WTC11 (cell line): ENCODE data around the gene ADAM12.

Experiments
- ATF3 ChIP-seq: sonication (generic); formaldehyde crosslinking; conservative IDR thresholded peaks from 2 replicates; pipeline ENCODE4 v1.8.1; 2022; ENCODE audit warnings: mild to moderate bottlenecking, missing genetic modification reagents
- CDX4 ChIP-seq: fragments of 250-450 bp; sonication (Bioruptor Pico); IDR thresholded peaks from 2 replicates; pipeline ENCODE4 v1.9.0; 2021; ENCODE audit warnings: moderate library complexity, mild to moderate bottlenecking, inconsistent platforms, borderline replicate concordance
- CREM ChIP-seq: sonication (generic); formaldehyde crosslinking; IDR thresholded peaks from 2 replicates; pipeline ENCODE4 v1.8.1; 2022; ENCODE audit warnings: mild to moderate bottlenecking, missing genetic modification reagents, moderate library complexity
- CTCF ChIP-seq: fragments of 200-600 bp; IDR thresholded peaks from 2 replicates; pipeline ENCODE4 v1.8.0; 2022; ENCODE audit warnings: antibody characterized with exemption
- FOXP1 ChIP-seq: sonication (generic); formaldehyde crosslinking; IDR thresholded peaks from 2 replicates; pipeline ENCODE4 v1.8.0; 2022; ENCODE audit warnings: missing genetic modification reagents, mild to moderate bottlenecking, moderate library complexity, borderline replicate concordance
- MAX ChIP-seq: sonication (generic); formaldehyde crosslinking; IDR thresholded peaks from 2 replicates; pipeline ENCODE4 v1.8.0; 2022; ENCODE audit warnings: mild to moderate bottlenecking, missing genetic modification reagents
- TEAD4 ChIP-seq: sonication (generic); formaldehyde crosslinking; IDR thresholded peaks from 2 replicates; pipeline ENCODE4 v1.8.0; 2022; ENCODE audit warnings: mild to moderate bottlenecking, missing genetic modification reagents
- TP53 ChIP-seq: sonication (generic); formaldehyde crosslinking; IDR thresholded peaks from 2 replicates; pipeline ENCODE4 v1.8.1; 2023; ENCODE audit warnings: mild to moderate bottlenecking, missing genetic modification reagents
- USF2 ChIP-seq: sonication (generic); formaldehyde crosslinking; IDR thresholded peaks from 2 replicates; pipeline ENCODE4 v1.8.1; 2023; ENCODE audit warnings: mild to moderate bottlenecking, missing genetic modification reagents, moderate library complexity

GRCh38 chr10:126041804-126042231 is 346.5 kb downstream of the ADAM12 start:
- no peak for TF ChIP-seq CTCF
- no peak for TF ChIP-seq TP53 (CRISPR knock-in tag)
- no peak for TF ChIP-seq CDX4 (CRISPR knock-in tag)
- no peak for TF ChIP-seq TEAD4 (CRISPR knock-in tag)
- no peak for TF ChIP-seq MAX (CRISPR knock-in tag)
- TF ChIP-seq USF2: no peak
- no peak for TF ChIP-seq CREM (CRISPR knock-in tag)
- TF ChIP-seq ATF3 (CRISPR knock-in tag): no peak
- TF ChIP-seq FOXP1 (CRISPR knock-in tag): no peak
